Thyroid gland (tissue), 4 donors: ENCODE data around the gene XPNPEP1. TPM values are rescaled to one million over a fixed set of nuclear protein-coding genes. Genes with fewer than 3 reads are reported as not detected.

ENCODE experiments used
- DNase-seq, 2 donors: peaks; one replicate each; pipeline ENCODE4 v3.0.0-alpha.2; 2019
- H3K27ac ChIP-seq, 3 donors: fragments of 200-600 bp; sonication (generic); 1 replicate in 2 of 3; 2 replicates in 1 of 3; pipeline ENCODE4 v1.5.1; 2016 to 2019; ENCODE audit warnings: mild to moderate bottlenecking in 1 of 3, moderate library complexity in 1 of 3
- H3K27me3 ChIP-seq: fragments of 200-600 bp; sonication (generic); one replicate; pipeline ENCODE4 v1.5.1; 2019
- H3K36me3 ChIP-seq, 2 donors: fragments of 200-600 bp; sonication (generic); one replicate each; pipeline ENCODE4 v1.5.1; 2016 to 2019
- H3K4me1 ChIP-seq, 2 donors: fragments of 200-600 bp; sonication (generic); one replicate each; pipeline ENCODE4 v1.5.1; 2017 to 2019
- H3K4me3 ChIP-seq, 3 donors: fragments of 200-600 bp; sonication (generic); replicated peaks in 1 of 3; 1 replicate in 2 of 3; 2 replicates in 1 of 3; pipeline ENCODE4 v1.5.1; 2016; ENCODE audit warnings: mild to moderate bottlenecking in 1 of 3
- H3K9me3 ChIP-seq: fragments of 200-600 bp; sonication (generic); one replicate; pipeline ENCODE4 v1.5.1; 2017
- POLR2A ChIP-seq, 2 donors: fragments of 450-650 bp; IDR thresholded peaks; one replicate each; pipeline ENCODE4 v1.6.1; 2017; ENCODE audit warnings: antibody characterized with exemption in 2 of 2, mild to moderate bottlenecking in 2 of 2, moderate library complexity in 1 of 2
- WGBS, 2 donors: methylation state at CpG; one replicate each; pipeline ENCODE4 v1.1.5; 2017; 5-methylcytosine and 5-hydroxymethylcytosine counted together
- intact Hi-C: fragments of 100-400 bp; cut with DNase I; formaldehyde crosslinking; loops from one replicate; pipeline ENCODE4 v1.15.1; 2023
- total RNA-seq, 4 donors: library from RNA; depleted of rRNA; stranded (reverse); fragments of >200 nt; gene quantifications; one replicate each; pipeline ENCODE4 v1.2.3, GENCODE V29; 2016
- TF ChIP-seq, protein P1 (sequence below), 6 experiments: fragments of 200-600 bp in 3 of 6; fragments of 450-650 bp in 3 of 6; sonication (generic) in 3 of 6; IDR thresholded peaks; one replicate each; pipeline ENCODE4 v1.5.1; 2016 to 2019; ENCODE audit warnings: antibody characterized with exemption in 6 of 6, mild to moderate bottlenecking in 2 of 6, inconsistent platforms in 1 of 6, moderate library complexity in 1 of 6

Gene XPNPEP1
- total RNA-seq, 4 donors from 2014 or later = 72.7 to 89.0 (median 84.0) TPM

DNA sequence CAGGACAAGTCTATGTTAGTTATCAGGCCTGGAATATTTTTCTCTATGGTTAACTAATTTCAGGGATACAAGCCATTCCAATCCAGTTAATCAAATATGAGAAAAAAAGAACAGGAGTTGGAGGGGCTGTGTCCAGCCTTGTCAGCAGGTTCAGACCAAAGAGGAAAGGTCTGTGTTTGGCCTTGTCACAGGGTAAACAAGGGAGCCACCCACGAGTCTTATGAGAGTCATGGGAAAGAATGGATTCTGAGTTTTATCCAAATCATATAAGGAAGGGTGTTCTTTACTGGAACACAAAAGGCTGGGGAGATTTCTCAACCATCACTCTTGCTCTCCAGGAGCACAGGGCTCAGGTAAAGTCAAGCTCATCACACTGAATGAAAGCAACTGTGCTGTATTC lies 99.1 kb downstream of the XPNPEP1 start:
- Histone ChIP-seq H3K36me3 (no peaks in the 10 kb centered on the region), H3K4me3 (no peak overlapping the region), H3K27ac (no peak overlapping the region), H3K27me3 (no peaks in the 10 kb centered on the region), H3K4me1 (no peaks in the 10 kb centered on the region), H3K9me3 (no peaks in the 10 kb centered on the region)
- TF ChIP-seq, protein P1, sequence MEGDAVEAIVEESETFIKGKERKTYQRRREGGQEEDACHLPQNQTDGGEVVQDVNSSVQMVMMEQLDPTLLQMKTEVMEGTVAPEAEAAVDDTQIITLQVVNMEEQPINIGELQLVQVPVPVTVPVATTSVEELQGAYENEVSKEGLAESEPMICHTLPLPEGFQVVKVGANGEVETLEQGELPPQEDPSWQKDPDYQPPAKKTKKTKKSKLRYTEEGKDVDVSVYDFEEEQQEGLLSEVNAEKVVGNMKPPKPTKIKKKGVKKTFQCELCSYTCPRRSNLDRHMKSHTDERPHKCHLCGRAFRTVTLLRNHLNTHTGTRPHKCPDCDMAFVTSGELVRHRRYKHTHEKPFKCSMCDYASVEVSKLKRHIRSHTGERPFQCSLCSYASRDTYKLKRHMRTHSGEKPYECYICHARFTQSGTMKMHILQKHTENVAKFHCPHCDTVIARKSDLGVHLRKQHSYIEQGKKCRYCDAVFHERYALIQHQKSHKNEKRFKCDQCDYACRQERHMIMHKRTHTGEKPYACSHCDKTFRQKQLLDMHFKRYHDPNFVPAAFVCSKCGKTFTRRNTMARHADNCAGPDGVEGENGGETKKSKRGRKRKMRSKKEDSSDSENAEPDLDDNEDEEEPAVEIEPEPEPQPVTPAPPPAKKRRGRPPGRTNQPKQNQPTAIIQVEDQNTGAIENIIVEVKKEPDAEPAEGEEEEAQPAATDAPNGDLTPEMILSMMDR (IDR thresholded peaks at IDR 0.05) = no peak
- TF ChIP-seq POLR2A (IDR thresholded peaks at IDR 0.05) = no peak
- intact Hi-C loops = no loop called here
- no peak for DNase-seq
- 71 to 75% methylated on average over 1 of the region's 1 CpG for WGBS, 2 donors

DNA sequence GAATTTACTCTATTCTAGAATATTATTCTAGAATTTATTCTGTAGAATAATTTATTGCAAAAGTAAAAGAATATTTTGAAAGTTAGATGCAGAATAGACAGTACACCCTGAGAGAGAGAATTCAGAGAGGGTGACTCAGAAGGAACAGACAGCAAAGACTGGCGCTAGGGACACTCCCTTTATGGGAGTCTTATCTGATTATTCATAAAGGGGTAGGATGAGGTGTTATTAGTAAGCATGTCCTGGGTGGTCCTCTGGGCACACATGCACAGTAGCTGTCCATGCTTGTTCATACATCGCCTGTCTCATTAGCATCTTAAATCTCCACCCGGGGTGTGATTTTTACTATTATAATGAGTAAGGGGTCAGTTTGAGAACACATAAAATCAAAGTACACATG lies 100.1 kb downstream of the XPNPEP1 start:
- intact Hi-C loops = no loop called here
- DNase-seq = no peak
- WGBS, 2 donors = 89 to 95% methylated on average over 3 of the region's 3 CpGs

DNA sequence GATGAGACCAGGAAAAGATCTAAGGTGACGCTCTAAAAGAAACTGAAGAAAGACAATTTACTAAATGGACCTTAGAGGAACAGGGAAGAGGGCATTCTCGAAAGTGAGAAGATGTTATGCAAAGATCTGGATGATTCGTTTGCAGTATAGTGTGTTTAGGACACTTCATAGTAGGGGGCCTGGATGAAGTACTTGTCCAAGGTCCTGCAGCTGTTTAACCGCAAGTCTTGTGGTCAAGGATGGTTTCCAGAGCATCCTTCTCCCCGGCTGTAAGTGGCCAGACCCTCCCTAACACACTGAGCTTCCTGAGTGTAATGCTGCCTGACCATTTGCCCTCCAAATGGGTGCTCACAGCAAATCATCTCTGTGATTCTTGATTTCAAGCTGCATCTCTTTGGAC lies 101.6 kb downstream of the XPNPEP1 start:
- intact Hi-C loops = no loop called here
- Histone ChIP-seq H3K9me3 (no peaks in the 10 kb centered on the region), H3K36me3 (no peaks in the 10 kb centered on the region), H3K27me3 (no peaks in the 10 kb centered on the region), H3K4me1 (no peaks in the 10 kb centered on the region), H3K27ac (no peak overlapping the region), H3K4me3 (no peak overlapping the region)
- TF ChIP-seq, protein P1 (IDR thresholded peaks at IDR 0.05) = no peak
- no peak for TF ChIP-seq POLR2A (IDR thresholded peaks at IDR 0.05)
- DNase-seq = no peak
- 58 to 73% methylated on average over 5 of the region's 5 CpGs for WGBS, 2 donors

More for the DNA sequence above, 100.1 kb downstream of the XPNPEP1 start:
- no peaks in the 10 kb centered on the region for H3K9me3 ChIP-seq
- H3K4me3 ChIP-seq = no peak overlapping the region
- H3K36me3 ChIP-seq = no peaks in the 10 kb centered on the region
- H3K4me1 ChIP-seq = no peaks in the 10 kb centered on the region
- no peak overlapping the region for H3K27ac ChIP-seq
- no peaks in the 10 kb centered on the region for H3K27me3 ChIP-seq
- TF ChIP-seq, protein P1 (IDR thresholded peaks at IDR 0.05) = no peak
- TF ChIP-seq POLR2A (IDR thresholded peaks at IDR 0.05) = no peak

DNA sequence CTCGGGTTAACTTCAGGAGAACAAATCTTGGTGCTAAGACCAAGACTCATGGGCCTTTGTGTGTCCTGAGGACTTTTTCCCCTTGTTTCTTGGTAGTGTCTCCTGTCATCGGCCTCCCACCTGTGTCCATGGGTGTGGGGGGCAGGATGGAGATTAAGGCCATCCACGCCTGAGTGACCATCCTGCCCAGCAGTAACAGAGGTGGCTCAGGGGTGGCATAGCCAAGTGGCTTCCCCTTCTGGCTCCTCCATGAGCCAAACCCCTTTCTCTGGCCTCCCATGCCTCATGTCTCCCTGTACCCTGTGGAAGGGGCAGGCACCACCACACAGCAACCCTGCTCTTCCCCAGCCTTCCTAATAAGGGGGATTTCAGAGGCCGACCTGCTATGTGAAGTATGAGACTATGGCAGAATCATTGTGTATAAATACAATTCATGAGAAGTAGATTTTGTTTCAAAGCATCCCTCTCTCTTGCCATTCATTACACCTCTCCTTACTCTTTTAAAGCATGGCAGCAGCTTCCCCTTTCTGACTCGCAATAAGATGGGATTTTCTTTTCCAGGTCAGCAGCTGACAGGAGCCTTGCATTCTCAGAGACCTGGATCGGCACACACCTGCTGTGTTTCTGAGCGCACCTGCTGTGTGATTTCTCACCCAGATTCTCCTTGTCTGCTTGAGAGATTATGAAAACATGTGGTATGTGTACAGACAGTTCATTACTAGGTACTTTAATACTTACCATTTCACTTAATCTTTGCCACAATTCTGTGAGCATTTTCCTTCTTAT lies 102.5 kb downstream of the XPNPEP1 start:
- no peak overlapping the region for H3K4me3 ChIP-seq
- 82 to 90% methylated on average over 7 of the region's 7 CpGs for WGBS, 2 donors
- H3K27me3 ChIP-seq = no peaks in the 10 kb centered on the region
- H3K27ac ChIP-seq = no peak overlapping the region
- intact Hi-C loops = no loop called here
- H3K4me1 ChIP-seq = no peaks in the 10 kb centered on the region
- TF ChIP-seq, protein P1 (IDR thresholded peaks at IDR 0.05) = no peak
- no peak for TF ChIP-seq POLR2A (IDR thresholded peaks at IDR 0.05)
- DNase-seq = no peak
- H3K36me3 ChIP-seq = no peaks in the 10 kb centered on the region
- no peaks in the 10 kb centered on the region for H3K9me3 ChIP-seq

DNA sequence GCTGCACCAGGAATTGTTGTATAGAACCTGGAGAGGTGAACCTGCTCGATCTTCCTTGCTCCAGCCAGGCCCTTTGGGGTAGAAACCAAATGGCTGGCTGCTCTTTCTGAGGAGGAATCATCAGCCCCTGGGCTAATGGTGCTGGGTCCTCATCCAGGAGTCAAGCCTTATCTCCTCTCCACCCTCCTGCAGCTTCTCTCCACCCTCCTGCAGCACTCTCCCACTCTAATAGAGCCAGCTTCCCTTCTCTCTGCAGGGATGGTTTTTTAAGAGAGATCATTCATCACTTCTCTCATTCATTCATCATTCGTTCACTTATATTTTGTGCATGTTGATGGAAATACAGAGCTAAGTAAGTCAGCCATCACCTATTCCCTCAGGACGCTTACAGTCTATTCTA lies 103.5 kb downstream of the XPNPEP1 start:
- DNase-seq = no peak
- Histone ChIP-seq H3K27ac (no peak overlapping the region), H3K4me1 (no peaks in the 10 kb centered on the region), H3K27me3 (no peaks in the 10 kb centered on the region), H3K4me3 (no peak overlapping the region), H3K36me3 (no peaks in the 10 kb centered on the region), H3K9me3 (no peaks in the 10 kb centered on the region)
- intact Hi-C loops = no loop called here
- TF ChIP-seq, protein P1 (IDR thresholded peaks at IDR 0.05) = no peak
- no peak for TF ChIP-seq POLR2A (IDR thresholded peaks at IDR 0.05)
- 92 to 93% methylated on average over 2 to 3 of the region's 3 CpGs for WGBS, 2 donors
